H1 (cell line): ENCODE data around the gene CTU1. TPM values are rescaled to one million over a fixed set of nuclear protein-coding genes. Genes with fewer than 3 reads are reported as not detected.

ENCODE experiments used
- BRCA1 ChIP-seq: IDR thresholded peaks from 2 replicates; pipeline ENCODE4 v1.6.1; 2012; ENCODE audit warnings: low read depth, low read length, improper control_type of control experiment
- FOSL1 ChIP-seq: IDR thresholded peaks from 2 replicates; pipeline ENCODE4 v1.6.1; 2011; ENCODE audit warnings: mild to moderate bottlenecking, low read depth, low read length, moderate library complexity; ENCODE audit not compliant: insufficient read depth
- HDAC2 ChIP-seq, 2 experiments: fragments of 300-600 bp in 1 of 2; sonication (generic) in 1 of 2; IDR thresholded peaks; 2 replicates each; pipeline ENCODE4 v1.6.1; 2011 to 2012; ENCODE audit warnings: low read depth in 2 of 2, low read length in 2 of 2, mild to moderate bottlenecking in 2 of 2, moderate library complexity in 2 of 2, borderline replicate concordance in 1 of 2, inconsistent platforms in 1 of 2
- JUN ChIP-seq: IDR thresholded peaks from 2 replicates; pipeline ENCODE4 v1.6.1; 2011; ENCODE audit warnings: low read depth, mild to moderate bottlenecking, improper control_type of control experiment, low read length
- NANOG ChIP-seq: IDR thresholded peaks from 2 replicates; pipeline ENCODE4 v1.6.1; 2011; ENCODE audit warnings: low read length, low read depth, mild to moderate bottlenecking, inconsistent platforms; ENCODE audit not compliant: insufficient read depth, poor library complexity, severe bottlenecking
- PHF8 ChIP-seq: fragments of 200-600 bp; sonication (generic); conservative IDR thresholded peaks from 2 replicates; pipeline ENCODE4 v1.7.1; 2012; ENCODE audit warnings: low read depth, mild to moderate bottlenecking, inconsistent platforms, low read length, moderate library complexity
- SP1 ChIP-seq: IDR thresholded peaks from 2 replicates; pipeline ENCODE4 v1.6.1; 2011; ENCODE audit warnings: low read depth, low read length
- TEAD4 ChIP-seq: IDR thresholded peaks from 2 replicates; pipeline ENCODE4 v1.6.1; 2012; ENCODE audit warnings: low read depth, low read length, inconsistent platforms, mixed read lengths
- ZNF274 ChIP-seq: IDR thresholded peaks from 2 replicates; pipeline ENCODE4 v1.7.0; 2012; ENCODE audit warnings: low read length, borderline replicate concordance; ENCODE audit errors: extremely low read depth
- polyA plus RNA-seq, 7 experiments: library from polyadenylated mRNA; depleted of rRNA in 3 of 7; stranded (reverse) in 5 of 7; unstranded in 2 of 7; fragments of >200 nt in 5 of 7; fragments of 200-250 nt in 2 of 7; gene quantifications; 1 replicate in 5 of 7; 2 replicates in 1 of 7; 4 replicates in 1 of 7; pipeline versions ENCODE4 v1.2.1 to v1.2.3, GENCODE V29; 2011 to 2013; ENCODE audit warnings: missing spikeins in 2 of 7, mixed read lengths in 2 of 7
- total RNA-seq: library from RNA; stranded (reverse); fragmentation: NEBNext Ultra II Directional; extraction: Animal tissue kit (Norgen Biotek cat#: 25700); gene quantifications from 2 replicates; pipeline ENCODE4 v1.2.1, GENCODE V29; 2021

CTU1 gene
- total and polyA plus RNA-seq, 2 of the 8 experiments (the other 6 are each of a cell fraction or from before 2014, with no cell fraction given), result 4.6 to 7.2 TPM

DNA sequence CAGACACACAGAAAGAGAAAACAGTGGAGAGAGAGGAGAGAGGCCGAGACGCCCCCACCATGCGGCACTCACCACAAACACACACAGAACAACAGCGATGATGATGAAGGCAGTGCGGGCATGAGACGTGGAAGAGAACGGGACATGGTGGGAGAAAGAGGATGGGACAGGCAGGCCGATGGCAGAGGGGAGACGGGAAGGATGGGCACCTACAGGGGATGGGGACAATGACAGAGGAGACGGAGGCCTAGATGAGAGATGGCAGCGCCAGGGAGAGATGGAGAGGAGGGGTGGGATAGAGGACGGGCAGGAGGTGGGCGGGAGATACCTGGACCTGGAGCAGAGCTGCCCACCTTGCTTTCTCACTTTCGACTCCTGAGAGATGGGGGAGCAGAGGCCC lies 24.4 kb downstream of the CTU1 start (continued):
- TF ChIP-seq NANOG (no peak), FOSL1 (no peak), ZNF274 (no peak), PHF8 (no peak), BRCA1 (no peak), HDAC2 (IDR thresholded peaks at IDR 0.05; ENCODE audit: borderline replicate concordance in 1 of 2, low read depth in 2 of 2, low read length in 2 of 2) (no peak), TEAD4 (no peak), SP1 (no peak), JUN (no peak)
- TF ChIP-seq, all 59 proteins: peak for 0
